Mammary epithelial cell (primary cell): ENCODE measurements around the gene MRPL24.

Experiments
- CTCF ChIP-seq, 2 donors: IDR thresholded peaks in 1 of 2; conservative IDR thresholded peaks in 1 of 2; 2 replicates each; pipeline ENCODE4 v1.5.1; 2011 to 2012; ENCODE audit warnings: inconsistent platforms in 2 of 2, low read length in 2 of 2, mild to moderate bottlenecking in 2 of 2, control low read depth in 1 of 2, low read depth in 1 of 2; ENCODE audit not compliant: insufficient read depth in 1 of 2; ENCODE audit errors: extremely low read depth in 1 of 2
- EZH2 ChIP-seq: IDR thresholded peaks from 2 replicates; pipeline ENCODE4 v1.6.1; 2012; ENCODE audit warnings: low read length, inconsistent platforms, borderline replicate concordance

DNA sequence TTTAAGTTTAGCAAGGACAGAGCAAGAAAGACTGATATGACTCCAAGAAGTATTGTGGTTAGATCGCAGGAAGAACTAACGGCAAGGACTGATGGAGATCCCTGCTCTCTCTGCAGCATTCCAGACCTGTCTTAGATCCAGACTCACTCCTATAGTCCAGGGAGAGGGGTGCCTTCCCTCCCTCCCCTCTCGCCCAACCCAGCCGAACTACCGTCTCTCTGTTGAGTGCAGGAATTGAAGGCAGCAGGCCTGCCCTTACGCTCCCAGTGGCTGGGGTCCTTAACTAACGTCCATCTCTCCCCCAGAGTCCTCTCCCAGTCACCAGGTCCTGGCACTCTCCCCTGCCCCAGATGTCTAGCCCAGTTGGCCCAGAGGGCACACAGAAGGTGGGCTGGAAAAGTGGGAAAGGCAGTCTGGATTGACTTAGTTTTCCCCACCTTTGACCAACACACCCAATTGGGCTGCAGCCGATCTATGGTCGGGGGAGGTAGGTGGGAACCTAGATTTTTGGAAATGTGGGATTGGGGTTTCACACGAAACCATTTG is 36.6 kb downstream of the MRPL24 start:
- no peak for TF ChIP-seq CTCF (conservative IDR thresholded peaks at IDR 0.05 in 1 of 2, IDR thresholded peaks at IDR 0.05 in 1 of 2; ENCODE audit: extremely low read depth in 1 of 2, insufficient read depth in 1 of 2, low read depth in 1 of 2, low read length in 2 of 2)
- TF ChIP-seq EZH2: no peak
